GM18951 (cell line): ENCODE results near the gene CPT1B.

Experiments used
- POLR2A ChIP-seq: IDR thresholded peaks from 4 replicates; pipeline ENCODE4 v1.6.1; 2011; ENCODE audit warnings: mild to moderate bottlenecking; ENCODE audit not compliant: insufficient read length, insufficient read depth; ENCODE audit errors: extremely low read depth
- in situ Hi-C: fragments of 300-500 bp; cut with MboI; formaldehyde crosslinking; loops from one replicate; pipeline ENCODE4 v1.12.0; 2022; ENCODE audit warnings: low sequenced_read_pairs, mixed read lengths, inconsistent platforms; ENCODE audit not compliant: unreplicated experiment

Gene CPT1B

DNA sequence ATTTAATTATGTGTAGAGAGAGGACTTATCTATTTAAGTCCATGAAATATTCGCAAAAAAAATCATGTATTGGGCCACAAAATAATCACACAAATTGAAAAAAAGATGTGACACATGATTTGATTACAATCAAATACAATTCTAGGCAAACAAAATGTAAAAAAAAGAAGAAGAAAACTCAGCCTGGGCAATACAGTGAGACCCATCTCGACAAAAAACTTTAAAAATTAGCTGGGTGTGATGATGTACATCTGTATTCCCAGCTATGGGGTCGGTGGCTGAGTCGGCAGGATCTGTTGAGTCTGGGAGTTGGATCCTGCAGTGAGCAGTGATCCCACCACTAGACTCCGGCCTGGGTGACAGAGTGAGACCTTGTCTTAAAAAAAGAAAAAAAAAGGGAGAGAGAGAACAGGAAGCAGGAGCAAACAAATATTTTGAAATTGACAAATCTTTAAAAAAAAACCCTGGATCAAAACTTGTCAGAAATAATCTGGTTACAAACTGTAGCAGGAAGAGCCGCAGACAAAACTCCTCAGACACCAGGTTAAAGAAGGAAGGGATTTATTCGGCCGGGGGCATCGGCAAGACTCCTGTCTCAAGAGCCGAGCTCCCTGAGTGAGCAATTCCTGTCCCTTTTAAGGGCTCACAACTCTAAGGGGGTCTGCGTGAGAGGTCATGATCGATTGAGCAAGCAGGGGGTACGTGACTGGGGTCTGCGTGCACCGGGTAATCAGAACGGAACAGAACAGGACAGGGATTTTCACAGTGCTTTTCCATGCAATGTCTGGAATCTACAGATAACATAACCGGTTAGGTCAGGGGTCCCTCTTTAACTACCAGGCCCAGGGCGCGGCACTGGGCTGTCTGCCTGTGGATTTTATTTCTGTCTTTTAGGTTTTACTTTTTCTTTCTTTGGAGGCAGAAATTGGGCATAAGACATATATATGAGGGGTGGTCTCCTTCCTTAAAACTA lies 45.1 kb downstream of the CPT1B start:
- in situ Hi-C loops = no loop called here
- peak; percentile 17 for TF ChIP-seq POLR2A

DNA sequence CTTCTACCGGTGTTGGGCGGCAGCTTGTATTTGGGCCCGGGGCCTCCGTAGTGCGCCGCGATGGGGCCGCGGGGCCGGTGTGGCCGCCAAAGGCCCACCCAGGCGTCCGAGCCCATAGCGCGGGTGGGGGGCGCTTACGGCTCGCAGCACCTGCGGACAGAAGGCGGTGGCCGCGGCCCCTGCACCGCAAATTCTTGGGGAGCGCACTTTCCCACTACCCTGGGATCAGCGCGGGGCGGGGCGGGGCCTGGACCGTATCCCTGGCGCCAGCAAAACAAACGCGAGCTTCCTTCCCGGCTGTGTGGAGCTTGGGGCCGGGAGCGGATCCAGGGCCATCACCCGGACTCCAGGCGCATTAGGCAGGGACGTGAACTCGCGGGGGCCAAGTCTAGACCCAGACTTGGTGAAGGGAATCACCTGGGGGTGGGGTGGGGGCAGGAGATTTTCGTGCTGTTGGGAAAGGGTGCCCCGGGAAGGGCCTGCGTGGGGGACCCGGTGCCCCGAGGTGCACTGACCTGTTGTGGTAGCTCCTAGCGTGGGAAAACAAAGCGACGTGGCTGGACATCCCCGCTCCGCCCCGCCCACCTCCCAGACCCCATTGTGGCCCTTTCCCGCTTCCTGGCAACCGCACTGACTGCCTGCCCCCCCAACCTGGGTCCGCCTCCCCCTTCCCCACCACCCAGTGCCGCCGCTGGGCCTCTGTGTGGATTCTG lies 46.1 kb downstream of the CPT1B start:
- in situ Hi-C loops = no loop called here
- TF ChIP-seq POLR2A = peak; percentile 44

DNA sequence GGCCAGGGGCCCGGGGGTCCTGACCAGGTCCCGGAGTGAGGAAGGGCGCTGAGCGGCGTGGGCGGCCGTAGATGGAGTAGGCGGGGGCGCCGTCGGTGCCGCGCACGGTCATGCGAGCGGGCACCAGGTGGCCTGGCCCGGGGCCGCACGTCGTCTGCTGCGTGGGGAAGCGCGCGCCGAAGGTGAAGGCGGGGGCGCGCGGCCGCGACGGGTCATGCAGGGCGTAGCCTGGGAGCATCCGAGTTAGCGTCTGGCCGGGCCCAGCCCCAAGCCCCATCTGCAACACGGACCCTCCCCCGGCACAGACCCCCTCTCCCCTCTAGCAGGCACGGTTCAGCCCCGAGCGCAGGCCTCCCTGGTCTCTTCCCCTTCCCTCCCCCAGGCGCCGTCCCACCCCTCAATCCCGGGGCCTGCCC lies 46.7 kb downstream of the CPT1B start:
- TF ChIP-seq POLR2A = peak; percentile 55
- in situ Hi-C loops = no loop called here

- in situ Hi-C loops = no loop called here
- peak; percentile 84 for TF ChIP-seq POLR2A
Observed at GRCh38 chr22:50530877-50531545, 47.2 kb downstream of the CPT1B start.

DNA sequence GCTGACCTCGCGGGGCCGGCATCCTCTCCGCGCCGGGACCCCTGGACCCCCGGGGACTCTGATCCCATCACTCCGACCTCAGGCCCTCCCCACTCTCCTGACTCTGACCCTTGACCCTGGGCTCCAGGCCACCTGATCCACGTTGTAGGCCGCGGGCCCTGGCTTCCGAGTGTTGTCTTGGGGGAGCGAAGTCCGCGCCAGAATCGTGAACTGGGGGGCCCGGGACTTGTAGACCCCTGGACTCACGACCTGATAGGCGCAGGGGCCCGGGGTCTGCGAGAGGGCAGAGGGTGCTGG lies 47.7 kb downstream of the CPT1B start:
- no peak for TF ChIP-seq POLR2A
- in situ Hi-C loops = no loop called here

- in situ Hi-C loops = no loop called here
- TF ChIP-seq POLR2A = peak; percentile 72
Observed at GRCh38 chr22:50529897-50530579, 48.2 kb downstream of the CPT1B start, which contains the start of gene TYMP. Gene TYMP, minus strand, starts transcription at chr22:50530012. Its CDS starts 303 bp downstream, at chr22:50529709.

- in situ Hi-C loops = no loop called here
- TF ChIP-seq POLR2A = no peak
Observed at GRCh38 chr22:50529416-50529896, 48.8 kb downstream of the CPT1B start.

GRCh38 chr22:50528682-50529415 lies 49.4 kb downstream of the CPT1B start:
- in situ Hi-C loops = no loop called here
- no peak for TF ChIP-seq POLR2A

GRCh38 chr22:50527921-50528681 lies 50.1 kb downstream of the CPT1B start:
- in situ Hi-C loops = no loop called here
- TF ChIP-seq POLR2A = no peak

DNA sequence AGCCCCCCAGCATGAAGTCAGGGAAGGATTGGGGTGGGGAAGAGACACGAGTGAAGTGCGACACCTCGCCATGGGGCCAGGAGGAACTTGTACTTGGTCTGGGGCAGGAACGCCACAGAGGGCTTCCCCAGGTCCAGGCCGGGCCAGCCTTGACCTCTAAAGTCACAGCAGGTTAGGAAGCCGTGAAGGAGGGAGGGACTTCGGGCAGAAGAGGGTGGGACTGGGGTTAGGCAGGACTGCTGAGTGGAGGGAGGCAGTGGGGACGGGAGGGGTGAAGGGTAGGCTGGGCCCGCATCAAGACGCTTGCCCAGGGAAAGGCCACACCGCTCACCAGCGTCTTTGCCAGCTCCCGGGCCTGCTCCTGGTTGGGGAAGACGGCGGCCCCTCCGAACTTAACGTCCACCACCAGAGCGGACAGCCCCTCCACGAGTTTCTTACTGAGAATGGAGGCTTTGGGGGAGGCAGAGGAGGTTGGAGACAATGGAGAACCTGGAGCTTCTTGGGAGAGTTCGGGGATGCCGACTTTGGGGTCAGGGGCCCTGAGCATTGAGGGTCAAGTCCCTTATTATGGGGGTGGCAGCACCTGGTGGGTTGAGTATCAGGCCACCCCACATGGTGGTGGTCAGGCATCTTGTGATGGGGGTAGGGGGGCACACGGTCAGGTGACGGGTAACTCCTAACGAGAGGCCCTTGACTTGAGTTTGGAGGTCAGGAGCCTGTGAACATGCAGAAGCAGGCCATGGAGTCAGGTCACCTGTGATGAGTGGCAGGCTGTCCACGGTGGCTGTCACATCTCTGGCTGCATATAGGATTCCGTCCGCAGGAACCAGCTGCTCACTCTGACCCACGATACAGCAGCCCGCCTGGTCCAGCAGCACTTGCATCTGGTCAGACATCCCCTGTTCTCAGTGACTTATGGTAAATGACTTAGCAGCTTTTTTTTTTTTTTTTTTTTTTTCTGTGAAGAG lies 51.1 kb downstream of the CPT1B start:
- peak; percentile 58 for TF ChIP-seq POLR2A
- in situ Hi-C loops = no loop called here

DNA sequence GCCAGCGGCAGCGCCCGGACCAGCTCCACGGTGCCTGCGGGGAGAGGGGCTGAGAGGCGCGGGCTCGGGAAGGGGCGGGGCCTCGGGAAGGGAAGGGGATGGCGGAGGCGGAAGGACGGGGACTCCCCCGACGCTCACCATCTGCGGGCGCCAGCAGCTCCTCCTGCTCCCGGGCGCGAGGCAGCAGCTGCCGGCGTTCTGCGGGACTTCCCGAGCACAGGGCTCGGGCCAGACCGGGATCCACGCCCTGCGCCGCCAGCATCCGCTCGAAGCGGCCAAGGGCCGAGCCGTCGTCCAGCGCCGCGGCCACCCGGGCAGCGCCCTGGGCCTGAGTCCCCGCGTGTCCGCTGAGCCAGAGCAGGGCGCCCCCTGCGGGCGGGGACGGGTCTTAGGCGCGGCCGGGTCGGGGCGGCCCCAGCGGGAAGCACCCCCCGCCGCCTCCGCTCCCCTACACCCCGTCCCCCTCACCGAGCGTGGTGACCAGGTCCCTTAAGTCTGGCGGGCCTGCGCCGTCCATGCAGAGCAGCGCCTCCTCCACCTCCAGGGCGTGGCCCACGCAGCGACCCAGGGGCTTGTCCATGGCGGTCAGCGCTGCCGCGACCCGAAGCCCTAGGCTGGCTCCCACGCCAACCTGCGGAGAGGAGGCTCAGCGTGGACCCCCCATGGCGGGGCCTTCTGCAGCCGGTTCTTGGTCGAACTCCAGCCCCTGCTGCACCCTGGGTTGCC lies 52.0 kb downstream of the CPT1B start:
- in situ Hi-C loops = no loop called here
- no peak for TF ChIP-seq POLR2A
